ENCODE measurements around the gene TGFBR3.

The TGFBR3 gene

DNA sequence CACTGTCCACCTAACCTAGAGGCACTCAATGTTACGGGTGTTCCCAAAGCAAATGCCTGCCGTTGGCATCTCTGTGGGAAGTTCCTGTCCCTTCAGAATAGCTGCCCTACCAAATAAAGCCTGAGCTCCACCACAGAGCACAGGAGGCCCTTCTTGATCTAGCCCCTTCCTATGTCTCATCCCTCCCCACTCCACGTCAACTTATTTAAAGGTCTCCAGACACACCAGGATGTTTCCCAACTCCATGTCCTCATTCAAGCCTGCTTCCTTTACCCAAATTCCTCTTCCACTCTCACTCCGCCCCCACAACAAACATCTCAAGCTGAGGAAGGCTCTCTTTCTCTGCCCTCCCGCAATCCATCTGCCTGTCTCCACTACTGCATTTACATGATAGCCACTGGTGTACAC lies 87.7 kb downstream of the TGFBR3 start:
- no peak for DNase-seq

DNA sequence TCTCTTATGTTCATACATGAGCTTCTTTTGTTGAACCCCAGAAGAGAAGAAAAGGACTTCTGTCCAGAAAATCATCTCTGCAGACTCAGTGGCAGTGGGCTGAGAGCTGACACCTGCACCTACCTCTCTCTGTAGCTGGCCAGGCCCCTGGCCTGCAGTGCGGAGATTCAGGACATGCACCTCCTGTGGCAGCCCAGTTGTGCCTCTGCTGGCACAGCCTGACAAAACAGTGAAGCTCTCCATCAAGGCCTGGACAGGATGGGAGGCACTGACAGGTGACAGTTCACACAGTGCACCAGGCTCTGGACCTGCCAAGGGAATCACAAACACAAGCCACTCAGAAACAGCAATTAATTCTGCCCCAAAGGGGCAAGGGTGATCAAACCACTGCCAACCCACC lies 88.8 kb downstream of the TGFBR3 start:
- no peak for DNase-seq

DNA sequence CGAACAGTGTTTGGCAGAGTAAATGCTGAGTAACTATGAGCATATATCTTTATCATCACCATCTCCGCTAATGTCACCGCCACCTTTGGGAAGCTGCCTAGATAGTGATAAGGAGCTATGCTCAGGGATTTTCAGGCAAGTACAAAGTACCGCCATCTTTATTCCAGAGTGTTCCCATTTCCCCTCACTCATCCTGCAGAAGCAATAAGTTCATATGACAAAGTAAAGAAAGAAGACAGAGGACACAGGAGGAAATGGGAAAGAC lies 89.6 kb downstream of the TGFBR3 start:
- DNase-seq: no peak

GRCh38 chr1:91795591-91796389 lies 90.2 kb downstream of the TGFBR3 start:
- no peak for DNase-seq

DNA sequence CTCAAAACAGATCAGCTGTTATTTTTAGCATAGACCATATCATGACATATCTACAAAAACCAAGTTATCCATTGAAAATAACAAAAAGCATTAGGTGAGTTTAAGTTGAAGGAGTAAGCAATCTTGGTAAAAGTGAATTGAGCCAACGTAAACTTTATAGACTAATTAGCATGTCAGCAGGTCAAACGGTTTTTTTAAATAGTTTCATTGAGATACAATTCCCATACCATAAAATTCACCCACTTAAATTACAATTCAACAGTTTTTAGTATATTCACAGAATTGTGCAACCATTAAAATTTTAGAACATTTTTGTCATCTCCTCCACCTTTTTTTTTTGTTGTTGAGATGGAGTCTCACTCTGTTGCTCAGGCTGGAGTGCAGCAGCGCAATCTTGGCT lies 92.1 kb downstream of the TGFBR3 start:
- no peak for DNase-seq

DNA sequence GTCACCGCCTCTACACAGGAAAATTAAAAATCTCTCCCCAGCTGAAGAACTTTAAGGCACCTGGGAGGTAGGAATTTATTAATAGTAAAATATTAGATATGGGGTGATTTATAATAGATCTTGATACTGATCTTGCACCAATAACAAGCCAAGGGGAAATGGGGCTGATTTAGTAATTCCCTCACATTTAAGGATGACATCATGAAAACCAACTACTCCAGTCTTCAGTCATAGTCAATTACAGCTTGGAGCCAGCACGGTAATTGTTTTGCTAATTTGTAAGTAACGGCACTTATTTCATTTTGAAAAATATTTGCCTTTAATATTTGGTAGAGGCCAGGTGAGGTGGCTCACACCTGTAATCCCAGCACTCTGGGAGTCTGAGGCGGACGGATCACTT lies 92.8 kb downstream of the TGFBR3 start:
- DNase-seq: no peak

DNA sequence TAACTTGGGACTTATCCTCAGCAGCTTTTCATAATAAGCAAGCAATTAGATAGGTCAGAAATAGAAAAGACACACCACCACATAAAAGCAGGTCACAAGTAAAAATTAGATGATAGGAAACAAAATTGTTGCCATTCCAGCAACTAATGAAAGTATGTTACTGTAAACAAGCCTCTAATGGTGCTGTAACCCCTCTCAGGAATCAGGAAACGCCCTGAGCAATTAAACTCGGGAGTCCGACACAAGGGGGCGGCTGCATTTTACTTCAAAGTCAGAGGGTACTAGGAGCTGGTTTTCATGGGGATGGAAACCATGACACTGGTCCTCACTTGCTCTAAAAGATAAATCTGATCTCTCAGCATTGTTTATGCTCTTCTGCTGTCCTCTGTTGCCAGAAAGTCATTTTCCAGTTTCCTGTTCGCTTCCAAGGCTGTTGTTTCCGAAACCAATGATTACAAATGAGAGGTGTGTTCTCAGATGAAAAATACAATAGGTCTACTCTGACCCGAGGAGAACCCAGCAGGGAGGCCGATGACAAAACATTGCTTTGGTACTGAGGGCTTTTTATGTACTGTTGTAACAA lies 93.4 kb downstream of the TGFBR3 start:
- no peak for DNase-seq

DNA sequence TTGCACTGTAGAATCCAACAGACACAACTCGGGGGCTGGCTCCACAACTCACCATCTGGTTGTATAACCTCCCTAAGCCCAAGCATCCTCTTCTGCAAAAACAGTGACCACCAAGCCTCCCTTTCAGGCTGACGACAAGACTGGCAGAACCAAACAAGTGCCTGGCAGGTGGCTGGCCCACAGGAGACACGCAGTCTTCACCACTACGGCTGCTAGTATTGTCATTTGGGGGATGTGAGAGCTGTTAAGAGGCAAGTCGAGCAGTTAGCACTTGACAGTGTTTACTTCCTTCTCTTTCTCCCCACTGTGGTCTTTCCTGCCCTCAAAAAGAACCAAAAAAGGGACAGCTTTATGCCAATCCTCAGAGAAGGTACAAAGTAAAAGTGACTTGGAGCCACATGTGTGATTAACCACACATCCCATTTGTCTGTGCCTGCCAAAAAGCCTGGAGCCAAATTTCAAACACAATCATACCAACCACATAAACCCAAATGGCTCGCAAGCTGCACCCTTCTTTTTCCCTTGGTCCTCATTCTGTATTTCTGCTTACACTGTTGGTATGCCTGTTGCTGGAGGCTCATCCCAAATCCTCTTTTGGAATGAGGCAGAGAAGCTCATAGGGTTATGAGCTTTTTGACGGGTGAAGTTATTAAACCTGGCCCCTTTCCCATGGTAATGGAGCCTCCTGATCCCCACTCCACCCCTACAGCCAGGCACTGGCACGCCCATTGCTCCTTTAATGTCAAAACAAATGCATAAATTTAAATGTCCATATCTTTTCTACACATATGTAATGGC lies 94.1 kb downstream of the TGFBR3 start:
- DNase-seq: no peak

DNA sequence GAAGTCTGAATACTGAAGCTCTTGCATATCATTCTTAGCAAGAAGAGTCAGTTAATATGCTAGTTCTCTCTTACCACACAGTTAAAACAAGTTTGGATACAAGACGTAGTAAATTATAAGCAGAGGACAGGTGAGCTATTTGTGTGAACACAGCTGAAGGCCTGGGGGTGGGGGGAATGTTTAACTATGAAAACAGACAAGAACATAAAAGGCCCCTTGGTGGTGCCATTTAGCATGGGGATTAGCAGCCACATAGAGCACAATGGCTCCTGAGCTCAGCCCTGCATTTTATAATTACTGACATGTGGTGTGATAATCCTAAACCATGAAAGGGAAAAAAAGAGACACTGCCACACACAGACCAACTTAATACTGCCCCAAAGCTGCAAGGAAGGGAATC lies 94.8 kb downstream of the TGFBR3 start:
- DNase-seq: no peak

- no peak for DNase-seq
Measured at GRCh38 chr1:91790392-91790791, 95.6 kb downstream of the TGFBR3 start.

- no peak for DNase-seq
Measured at GRCh38 chr1:91789273-91789997, 96.5 kb downstream of the TGFBR3 start.

DNA sequence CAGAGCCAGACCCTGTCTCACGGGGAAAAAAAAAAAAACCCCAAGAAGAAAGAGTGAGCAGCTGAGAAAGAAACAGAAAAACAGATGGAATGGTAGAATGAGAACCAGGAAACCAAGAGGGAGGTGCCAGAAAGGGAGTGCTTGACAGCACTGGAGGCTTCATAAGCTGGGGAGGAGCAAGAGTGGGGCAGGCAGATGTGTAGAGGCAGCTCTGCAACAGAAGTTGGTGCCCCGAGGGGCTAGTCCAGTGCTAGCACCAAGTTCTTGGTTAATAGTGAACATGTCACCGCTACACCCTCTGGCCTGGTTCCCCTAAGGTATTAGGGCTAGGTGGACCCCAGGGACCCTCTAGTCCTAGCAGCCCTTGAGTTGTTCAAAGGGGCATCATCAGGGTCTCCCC lies 98.0 kb downstream of the TGFBR3 start:
- DNase-seq: no peak

- no peak for DNase-seq
Measured at GRCh38 chr1:91784616-91785015, 101.3 kb downstream of the TGFBR3 start.

GRCh38 chr1:91784191-91784590 lies 101.8 kb downstream of the TGFBR3 start:
- no peak for DNase-seq

GRCh38 chr1:91783423-91784170 lies 102.4 kb downstream of the TGFBR3 start:
- no peak for DNase-seq

DNA sequence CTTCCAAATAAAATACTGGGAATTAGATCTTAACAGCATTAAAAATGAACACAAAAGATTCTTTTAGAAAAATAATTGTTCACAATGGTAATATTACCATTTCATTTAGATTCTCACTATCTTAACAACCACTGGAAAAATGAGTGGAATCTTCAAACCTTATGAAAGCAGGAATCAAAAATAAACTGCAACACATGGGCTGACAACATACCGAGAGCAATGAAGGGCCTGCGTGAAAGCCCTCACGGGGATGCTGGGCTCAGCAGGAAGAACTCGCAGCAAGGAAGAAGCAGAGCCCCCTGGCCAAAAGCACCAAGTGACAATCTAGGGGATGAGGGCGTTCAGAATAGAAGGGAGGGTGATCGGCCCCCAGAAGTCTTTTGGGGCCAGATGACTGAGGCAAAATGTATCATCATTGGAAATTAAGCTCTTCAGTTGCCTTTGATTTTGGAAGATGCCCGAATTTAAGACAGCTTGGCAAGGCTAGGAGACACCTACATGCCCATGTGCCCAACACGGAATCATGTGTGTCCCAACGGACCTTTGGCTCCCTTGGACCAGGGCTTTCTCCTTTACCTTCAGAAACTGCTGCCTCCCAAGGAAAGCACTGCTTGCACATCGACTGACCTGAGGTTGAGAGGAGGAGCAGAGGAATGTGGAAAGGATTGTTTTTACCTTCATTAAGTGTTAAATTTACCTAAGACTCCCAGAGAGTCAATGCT lies 103.9 kb downstream of the TGFBR3 start:
- DNase-seq: no peak

DNA sequence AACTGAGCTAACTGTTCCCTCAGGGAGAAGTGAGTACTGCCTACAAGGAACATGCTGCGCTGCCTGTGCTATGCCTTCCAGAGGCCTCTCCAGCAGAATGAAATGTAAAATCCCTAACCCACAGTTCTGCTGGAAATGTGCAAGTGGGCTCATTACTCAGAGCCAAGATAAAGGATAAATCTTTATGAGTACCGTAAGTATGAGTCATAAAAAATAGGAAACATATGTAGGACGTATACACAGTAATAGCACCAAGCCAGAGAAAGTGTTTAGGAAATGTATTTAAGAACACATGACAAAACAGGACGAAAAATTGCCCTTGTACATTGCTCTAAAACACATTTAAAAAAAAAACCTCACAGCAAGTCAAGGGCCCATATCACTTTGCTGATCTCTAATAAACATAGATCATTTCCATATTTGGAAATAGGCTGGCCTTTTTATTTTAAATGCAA lies 104.6 kb downstream of the TGFBR3 start:
- no peak for DNase-seq

- no peak for DNase-seq
Measured at GRCh38 chr1:91779548-91780021, 106.4 kb downstream of the TGFBR3 start.

DNA sequence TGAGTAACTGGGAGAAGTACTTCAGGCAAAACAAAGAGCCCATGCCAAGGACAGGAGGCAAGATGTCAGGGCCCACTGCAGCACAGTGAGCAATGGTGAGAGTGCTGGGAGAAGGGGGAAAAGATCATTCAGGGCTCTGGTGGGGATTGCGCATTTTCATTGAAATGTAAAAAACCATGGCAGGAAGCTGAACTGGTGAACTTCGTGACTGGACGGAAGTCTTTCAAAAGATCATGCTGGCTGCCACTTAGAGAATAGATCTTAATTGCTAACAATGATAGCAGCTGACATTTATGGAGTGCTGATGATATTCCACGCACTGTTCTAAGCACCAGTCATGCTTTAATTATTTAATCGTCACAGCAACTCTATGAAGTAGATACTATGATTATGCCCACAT lies 107.0 kb downstream of the TGFBR3 start:
- DNase-seq: no peak

DNA sequence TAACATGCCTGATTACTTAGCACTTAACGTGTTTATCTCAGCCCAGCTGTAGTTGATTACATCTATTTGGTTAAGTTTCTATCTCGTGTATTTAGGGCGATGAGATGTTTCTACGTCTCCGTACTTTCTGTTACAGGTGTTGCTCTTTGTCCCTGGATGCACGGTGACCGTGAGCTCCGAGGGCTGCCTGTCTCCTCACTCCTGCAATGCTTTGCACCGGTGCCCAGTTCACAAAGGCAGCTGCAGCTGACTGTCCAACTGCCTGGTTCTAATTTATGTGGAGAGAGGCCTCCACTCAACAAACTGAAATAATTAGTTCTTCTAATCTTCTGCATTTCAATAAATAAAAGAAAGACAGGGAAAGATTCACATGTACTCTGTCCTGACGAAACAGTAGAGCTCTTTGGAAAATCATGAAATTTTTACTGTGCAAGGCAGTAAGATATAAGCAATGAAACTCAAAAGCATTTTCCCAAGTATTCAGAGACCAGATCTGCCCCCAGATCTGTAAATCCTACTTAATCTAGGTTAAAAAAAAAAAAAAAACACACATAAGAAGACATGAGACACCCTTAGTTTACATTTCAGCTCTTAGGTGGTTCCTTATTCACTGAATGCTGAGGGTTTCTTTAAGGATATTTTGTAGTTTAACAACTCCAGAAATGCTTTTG lies 108.2 kb downstream of the TGFBR3 start:
- DNase-seq: no peak

DNA sequence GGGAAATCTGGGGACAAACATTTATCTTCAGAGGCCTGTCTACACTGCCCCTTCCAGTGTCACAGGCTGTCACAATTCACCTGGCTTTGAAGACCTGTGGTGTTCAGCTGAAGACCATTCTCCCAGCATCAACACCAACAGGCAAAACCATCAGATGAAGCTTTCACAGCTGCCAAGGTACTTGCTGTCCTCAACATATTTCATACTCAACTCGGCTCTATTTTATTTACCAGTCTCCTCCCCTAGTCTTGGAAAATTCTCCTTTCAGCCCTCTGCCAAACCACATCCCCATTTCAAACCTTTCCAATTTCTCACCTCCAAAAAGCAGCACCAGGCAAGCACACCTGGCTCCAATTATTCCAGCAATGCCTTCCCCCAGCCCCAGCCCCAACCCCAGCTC lies 108.8 kb downstream of the TGFBR3 start:
- no peak for DNase-seq
